B cell (primary cell): ENCODE measurements around the gene CATSPERZ.

Experiments
- CTCF ChIP-seq: fragments of 200-600 bp; IDR thresholded peaks from one replicate; pipeline ENCODE4 v1.8.0; 2022; ENCODE audit warnings: antibody characterized with exemption, mild to moderate bottlenecking
- EZH2 ChIP-seq: IDR thresholded peaks from 2 replicates; pipeline ENCODE4 v1.6.1; 2012; ENCODE audit warnings: borderline replicate concordance, low read depth, mild to moderate bottlenecking, moderate library complexity, low read length; ENCODE audit not compliant: insufficient read depth, poor library complexity, severe bottlenecking

GRCh38 chr11:64340671-64341335 is 40.6 kb downstream of the CATSPERZ start:
- TF ChIP-seq CTCF (no peak), EZH2 (no peak)
